Cardiac ventricle fibroblast (primary cell): ENCODE results near the gene MAPK14. TPM values are rescaled to one million over a fixed set of nuclear protein-coding genes. Genes with fewer than 3 reads are reported as not detected.

Experiments used
- total RNA-seq: library from RNA; depleted of rRNA; stranded (reverse); fragments of >200 nt; gene quantifications from 2 replicates; pipeline ENCODE4 v1.2.3, GENCODE V29; 2015

The MAPK14 gene
- total RNA-seq = 32.0 and 33.9 TPM in 2 replicates

GRCh38 chr6:36027501-36028087 is at the start of gene MAPK14:
Gene MAPK14 (plus strand): TSS chr6:36027808. CDS start chr6:36028158, 350 bp downstream.

GRCh38 chr6:36023996-36024795 is 3.4 kb upstream of the MAPK14 start, which contains the start of gene SLC26A8:
Gene SLC26A8 (minus strand): TSS chr6:36024641. CDS start chr6:36019707, 4,934 bp downstream.

DNA sequence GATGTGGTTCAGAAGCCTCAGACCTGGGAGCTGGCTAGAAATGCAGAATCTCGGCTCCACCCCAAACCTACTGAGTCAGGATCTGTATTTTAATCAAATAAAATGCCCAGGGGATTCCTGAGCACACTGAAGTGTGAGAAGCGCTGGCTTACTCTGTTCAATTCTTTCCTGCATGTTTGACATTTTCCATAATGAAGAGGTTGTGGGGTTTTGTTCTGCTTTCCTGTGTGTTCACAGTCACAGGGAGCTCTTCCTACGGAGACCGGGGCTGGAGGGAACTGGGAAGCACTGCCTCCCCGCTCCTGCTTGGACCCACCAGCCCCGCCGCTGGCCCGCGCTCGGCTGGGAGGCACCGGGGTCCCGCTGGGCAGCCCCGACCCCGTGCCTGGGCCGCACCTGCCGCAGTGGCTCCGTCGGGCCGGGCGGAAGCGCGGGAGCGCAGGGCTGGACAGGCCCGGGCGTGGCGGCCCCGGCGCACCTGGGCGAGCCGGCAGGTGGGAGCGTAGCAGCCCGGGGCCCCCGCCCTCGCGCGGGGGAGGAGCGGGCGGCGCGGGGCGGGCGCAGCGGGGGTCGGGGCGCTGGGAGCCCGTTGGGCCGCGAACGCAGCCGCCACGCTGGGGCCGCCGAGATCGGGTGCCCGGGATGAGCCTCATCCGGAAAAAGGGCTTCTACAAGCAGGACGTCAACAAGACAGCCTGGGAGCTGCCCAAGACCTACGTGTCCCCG is 102.5 kb downstream of the MAPK14 start, which contains the start of gene MAPK13:
TSS of gene MAPK13 (plus strand) at position 573 of the 726 bp plus-strand sequence. CDS start at position 643, 70 bp downstream.

Other genes with a start within 250 kb of the MAPK14 start
- not detected in 2 replicates for gene CLPSL1, start 246.8 kb upstream of the MAPK14 start, total RNA-seq
- not detected in 2 replicates for gene CLPS, start 230.5 kb upstream of the MAPK14 start, total RNA-seq
- gene LHFPL5, start 222.5 kb upstream of the MAPK14 start, total RNA-seq = not detected in 2 replicates
- gene SRPK1, start 106.7 kb upstream of the MAPK14 start, total RNA-seq = 22.0 and 26.3 TPM in 2 replicates
- 0.06 TPM in 1 of 2 replicates, not detected in the other for gene SLC26A8, start 3.2 kb upstream of the MAPK14 start, total RNA-seq
- 4.8 and 5.6 TPM in 2 replicates for gene MAPK13, start 102.7 kb downstream of the MAPK14 start, total RNA-seq
- 12.5 and 17.4 TPM in 2 replicates for gene BRPF3, start 168.9 kb downstream of the MAPK14 start, total RNA-seq
- gene PNPLA1, start 242.3 kb downstream of the MAPK14 start, total RNA-seq = not detected in 2 replicates